HCT116 (cell line): Measurements from ENCODE around the gene RBM47. TPM values are rescaled to one million over a fixed set of nuclear protein-coding genes. Genes with fewer than 3 reads are reported as not detected.

Experiments used
- ATAC-seq: fragments of 200-7000 bp; cut with Tn5 transposase; 2 replicates; pipeline ENCODE4 v1.9.1; 2020; ENCODE audit warnings: mild to moderate bottlenecking, moderate library complexity
- BruUV-seq: library from RNA; stranded (reverse); fragments of 400-500 nt; replicated peaks from 2 replicates; lab custom pipeline; 2021; lab: Mats Ljungman, UMichigan
- CTCF ChIA-PET: fragments of 300-600 bp; sonication (Branson Sonifier 250); formaldehyde crosslinking; loops from one replicate; lab custom pipeline; 2021; ENCODE audit warnings: antibody characterized with exemption; lab: Charles Lee
- POLR2A ChIA-PET: fragments of 300-600, 350-600 bp; sonication (Branson Sonifier 250); formaldehyde crosslinking; loops from one replicate; lab custom pipeline; 2021; ENCODE audit warnings: antibody characterized with exemption; lab: Charles Lee
- RAD21 ChIA-PET, 2 experiments: fragments of 300-600 bp; sonication (Branson Sonifier 250); formaldehyde crosslinking; loops; one replicate each; lab custom pipeline; 2023; ENCODE audit warnings: low total read pairs in 2 of 2; ENCODE audit not compliant: uncharacterized antibody in 2 of 2, unreplicated experiment in 2 of 2, low non-redundant PET in 1 of 2; lab: Charles Lee
- DNase-seq: peaks from one replicate; pipeline ENCODE4 v3.0.0-alpha.2; 2010; ENCODE audit warnings: low read depth, low spot score
- H2AFZ ChIP-seq: fragments of 200-600 bp; shearing (Covaris generic), sonication (generic); 2 replicates; pipeline ENCODE4 v1.6.1; 2017; ENCODE audit warnings: low read depth, mixed run types, mixed read lengths, antibody characterized with exemption, low read length; ENCODE audit not compliant: poor library complexity, severe bottlenecking
- H3K27ac ChIP-seq: 2 replicates; pipeline ENCODE4 v1.5.1; 2012; ENCODE audit warnings: low read depth, low read length
- H3K27me3 ChIP-seq: fragments of 200-600 bp; sonication (generic); 2 replicates; pipeline ENCODE4 v1.6.1; 2016; ENCODE audit warnings: mixed run types, low read length, mixed read lengths; ENCODE audit not compliant: insufficient read depth
- H3K36me3 ChIP-seq, 2 experiments: fragments of 200-500 bp in 1 of 2; fragments of 200-600 bp in 1 of 2; sonication (Bioruptor generic) in 1 of 2; sonication (generic) in 1 of 2; 2 replicates each; pipeline versions ENCODE4 v1.5.1 to v1.6.1; 2014 to 2016; ENCODE audit warnings: low read length in 2 of 2, inconsistent platforms in 1 of 2, mixed read lengths in 1 of 2, mixed run types in 1 of 2; ENCODE audit not compliant: insufficient read depth in 2 of 2, control insufficient read depth in 1 of 2
- H3K4me1 ChIP-seq, 2 experiments: fragments of 200-600 bp in 1 of 2; sonication (generic) in 1 of 2; 2 replicates each; pipeline versions ENCODE4 v1.5.1 to v1.6.1; 2012 to 2017; ENCODE audit warnings: low read length in 2 of 2, inconsistent platforms in 1 of 2, mild to moderate bottlenecking in 1 of 2, mixed read lengths in 1 of 2, mixed run types in 1 of 2, moderate library complexity in 1 of 2; ENCODE audit not compliant: insufficient read depth in 2 of 2, control insufficient read depth in 1 of 2
- H3K4me2 ChIP-seq: fragments of 200-600 bp; sonication (generic); 2 replicates; pipeline ENCODE4 v1.6.1; 2017; ENCODE audit warnings: mixed run types, low read length, mixed read lengths
- H3K4me3 ChIP-seq, 2 experiments: fragments of 200-600 bp in 1 of 2; sonication (generic) in 1 of 2; replicated peaks in 1 of 2; 2 replicates each; pipeline ENCODE4 v1.5.1; 2011 to 2016; ENCODE audit warnings: low read length in 2 of 2, control low read depth in 1 of 2, low read depth in 1 of 2, mild to moderate bottlenecking in 1 of 2, mixed read lengths in 1 of 2, mixed run types in 1 of 2
- H3K79me2 ChIP-seq: fragments of 200-600 bp; sonication (generic); 2 replicates; pipeline ENCODE4 v1.6.1; 2017; ENCODE audit warnings: mild to moderate bottlenecking, mixed run types, low read length, moderate library complexity, mixed read lengths; ENCODE audit not compliant: insufficient read depth
- H3K9ac ChIP-seq: fragments of 200-600 bp; sonication (generic); 2 replicates; pipeline ENCODE4 v1.6.1; 2016; ENCODE audit warnings: low read length, mixed read lengths
- H3K9me2 ChIP-seq: fragments of 200-600 bp; sonication (generic), shearing (Covaris generic); 2 replicates; pipeline ENCODE4 v1.6.1; 2017; ENCODE audit warnings: mixed run types, mild to moderate bottlenecking, moderate library complexity; ENCODE audit not compliant: insufficient read depth
- H3K9me3 ChIP-seq, 2 experiments: fragments of 200-500 bp in 1 of 2; fragments of 200-600 bp in 1 of 2; sonication (Bioruptor generic) in 1 of 2; sonication (generic) in 1 of 2; 2 replicates each; pipeline ENCODE4 v1.6.1; 2014 to 2017; ENCODE audit warnings: low read length in 2 of 2, mixed read lengths in 2 of 2, inconsistent platforms in 1 of 2, low read depth in 1 of 2, mild to moderate bottlenecking in 1 of 2, mixed run types in 1 of 2, moderate library complexity in 1 of 2; ENCODE audit not compliant: control insufficient read depth in 1 of 2, insufficient read depth in 1 of 2
- H4K20me1 ChIP-seq: fragments of 200-600 bp; sonication (generic), shearing (Covaris generic); 2 replicates; pipeline ENCODE4 v1.6.1; 2017; ENCODE audit warnings: mixed run types, mild to moderate bottlenecking, moderate library complexity; ENCODE audit not compliant: insufficient read depth
- CBX3 ChIP-seq: IDR thresholded peaks from 2 replicates; pipeline ENCODE4 v1.6.1; 2012; ENCODE audit warnings: low read depth
- EGR1 ChIP-seq: IDR thresholded peaks from 2 replicates; pipeline ENCODE4 v1.6.1; 2012; ENCODE audit warnings: low read depth
- ELF1 ChIP-seq: IDR thresholded peaks from 2 replicates; pipeline ENCODE4 v1.6.1; 2012; ENCODE audit warnings: low read depth, borderline replicate concordance
- EZH2phosphoT487 ChIP-seq: fragments of 200-600 bp; IDR thresholded peaks from 2 replicates; pipeline ENCODE4 v1.6.1; 2018; ENCODE audit warnings: antibody characterized with exemption, borderline replicate concordance
- JUND ChIP-seq: IDR thresholded peaks from 2 replicates; pipeline ENCODE4 v1.6.1; 2012
- POLR2A ChIP-seq: IDR thresholded peaks from 2 replicates; pipeline ENCODE4 v1.7.0; 2011; ENCODE audit warnings: borderline replicate concordance; ENCODE audit not compliant: insufficient read depth, insufficient read length; ENCODE audit errors: extremely low read depth
- RAD21 ChIP-seq: IDR thresholded peaks from 2 replicates; pipeline ENCODE4 v1.6.1; 2012; ENCODE audit warnings: low read depth, mild to moderate bottlenecking
- SIN3A ChIP-seq: IDR thresholded peaks from 2 replicates; pipeline ENCODE4 v1.6.1; 2012; ENCODE audit warnings: low read depth
- TCF7L2 ChIP-seq: IDR thresholded peaks from 2 replicates; pipeline ENCODE4 v1.7.0; 2011; ENCODE audit warnings: borderline replicate concordance, inconsistent platforms; ENCODE audit not compliant: insufficient read depth, insufficient read length; ENCODE audit errors: extremely low read depth
- intact Hi-C: fragments of 100-400 bp; cut with micrococcal nuclease; formaldehyde crosslinking; loops from 2 replicates; pipeline ENCODE4 v1.10.0; 2022
- total RNA-seq: library from RNA; stranded (reverse); gene quantifications from one replicate; pipeline ENCODE4 v1.2.1, GENCODE V29; 2021; ENCODE audit not compliant: unreplicated experiment
- TF ChIP-seq, protein P1 (sequence below): IDR thresholded peaks from 2 replicates; pipeline ENCODE4 v1.6.1; 2012; ENCODE audit warnings: low read depth
- TF ChIP-seq, protein P2 (sequence below): IDR thresholded peaks from 2 replicates; pipeline ENCODE4 v1.6.1; 2011; ENCODE audit warnings: mild to moderate bottlenecking, low read length, moderate library complexity; ENCODE audit not compliant: insufficient replicate concordance; ENCODE audit errors: extremely low read depth

Gene RBM47
- total RNA-seq, 1 experiment from 2014 or later = 22.2 TPM

DNA sequence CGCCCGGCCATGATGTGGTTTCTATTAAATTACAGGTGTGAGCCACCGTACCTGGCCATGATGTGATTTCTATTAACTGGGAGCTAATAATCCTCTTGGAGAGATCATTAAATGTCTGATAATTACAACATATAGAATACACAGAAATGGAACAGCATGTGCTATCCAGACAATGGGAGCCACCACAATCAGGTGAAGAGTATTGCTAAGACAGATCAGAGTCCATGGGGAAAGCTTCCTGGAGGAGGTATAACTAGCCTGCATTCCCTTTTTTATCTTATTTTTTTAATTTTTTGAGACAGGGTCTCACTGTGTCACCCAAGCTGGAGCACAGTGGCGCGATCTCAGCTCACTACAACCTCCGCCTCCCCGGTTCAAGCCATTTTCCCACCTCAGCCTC lies 147.7 kb downstream of the RBM47 start:
- no peak overlapping the region for H3K4me2 ChIP-seq
- no peaks in the 10 kb centered on the region for H3K9me3 ChIP-seq
- TF ChIP-seq TCF7L2 (no peak), ELF1 (no peak), POLR2A (no peak), RAD21 (no peak), SIN3A (no peak), EZH2phosphoT487 (no peak), CBX3 (no peak), JUND (no peak), EGR1 (no peak)
- TF ChIP-seq, protein P1, sequence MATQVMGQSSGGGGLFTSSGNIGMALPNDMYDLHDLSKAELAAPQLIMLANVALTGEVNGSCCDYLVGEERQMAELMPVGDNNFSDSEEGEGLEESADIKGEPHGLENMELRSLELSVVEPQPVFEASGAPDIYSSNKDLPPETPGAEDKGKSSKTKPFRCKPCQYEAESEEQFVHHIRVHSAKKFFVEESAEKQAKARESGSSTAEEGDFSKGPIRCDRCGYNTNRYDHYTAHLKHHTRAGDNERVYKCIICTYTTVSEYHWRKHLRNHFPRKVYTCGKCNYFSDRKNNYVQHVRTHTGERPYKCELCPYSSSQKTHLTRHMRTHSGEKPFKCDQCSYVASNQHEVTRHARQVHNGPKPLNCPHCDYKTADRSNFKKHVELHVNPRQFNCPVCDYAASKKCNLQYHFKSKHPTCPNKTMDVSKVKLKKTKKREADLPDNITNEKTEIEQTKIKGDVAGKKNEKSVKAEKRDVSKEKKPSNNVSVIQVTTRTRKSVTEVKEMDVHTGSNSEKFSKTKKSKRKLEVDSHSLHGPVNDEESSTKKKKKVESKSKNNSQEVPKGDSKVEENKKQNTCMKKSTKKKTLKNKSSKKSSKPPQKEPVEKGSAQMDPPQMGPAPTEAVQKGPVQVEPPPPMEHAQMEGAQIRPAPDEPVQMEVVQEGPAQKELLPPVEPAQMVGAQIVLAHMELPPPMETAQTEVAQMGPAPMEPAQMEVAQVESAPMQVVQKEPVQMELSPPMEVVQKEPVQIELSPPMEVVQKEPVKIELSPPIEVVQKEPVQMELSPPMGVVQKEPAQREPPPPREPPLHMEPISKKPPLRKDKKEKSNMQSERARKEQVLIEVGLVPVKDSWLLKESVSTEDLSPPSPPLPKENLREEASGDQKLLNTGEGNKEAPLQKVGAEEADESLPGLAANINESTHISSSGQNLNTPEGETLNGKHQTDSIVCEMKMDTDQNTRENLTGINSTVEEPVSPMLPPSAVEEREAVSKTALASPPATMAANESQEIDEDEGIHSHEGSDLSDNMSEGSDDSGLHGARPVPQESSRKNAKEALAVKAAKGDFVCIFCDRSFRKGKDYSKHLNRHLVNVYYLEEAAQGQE = no peak
- TF ChIP-seq, protein P2, sequence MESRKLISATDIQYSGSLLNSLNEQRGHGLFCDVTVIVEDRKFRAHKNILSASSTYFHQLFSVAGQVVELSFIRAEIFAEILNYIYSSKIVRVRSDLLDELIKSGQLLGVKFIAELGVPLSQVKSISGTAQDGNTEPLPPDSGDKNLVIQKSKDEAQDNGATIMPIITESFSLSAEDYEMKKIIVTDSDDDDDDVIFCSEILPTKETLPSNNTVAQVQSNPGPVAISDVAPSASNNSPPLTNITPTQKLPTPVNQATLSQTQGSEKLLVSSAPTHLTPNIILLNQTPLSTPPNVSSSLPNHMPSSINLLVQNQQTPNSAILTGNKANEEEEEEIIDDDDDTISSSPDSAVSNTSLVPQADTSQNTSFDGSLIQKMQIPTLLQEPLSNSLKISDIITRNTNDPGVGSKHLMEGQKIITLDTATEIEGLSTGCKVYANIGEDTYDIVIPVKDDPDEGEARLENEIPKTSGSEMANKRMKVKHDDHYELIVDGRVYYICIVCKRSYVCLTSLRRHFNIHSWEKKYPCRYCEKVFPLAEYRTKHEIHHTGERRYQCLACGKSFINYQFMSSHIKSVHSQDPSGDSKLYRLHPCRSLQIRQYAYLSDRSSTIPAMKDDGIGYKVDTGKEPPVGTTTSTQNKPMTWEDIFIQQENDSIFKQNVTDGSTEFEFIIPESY = no peak
- TF ChIP-seq, all 23 proteins: peak for 0
- ChIA-PET CTCF (no interaction called here), RAD21 (no interaction called here), POLR2A (no interaction called here)
- H3K4me3 ChIP-seq = no peak overlapping the region
- peaks cover 0 to 6% of the 10 kb centered on the region in 2 experiments; a peak in 1 of 4 replicates for H3K4me1 ChIP-seq
- no peaks in the 10 kb centered on the region for H3K36me3 ChIP-seq
- H3K27me3 ChIP-seq = no peaks in the 10 kb centered on the region
- DNase-seq = no peak
- no peaks in the 10 kb centered on the region for H3K9me2 ChIP-seq
- no peak overlapping the region for H3K9ac ChIP-seq
- no peak overlapping the region for H3K27ac ChIP-seq
- no peaks in the 10 kb centered on the region for H3K79me2 ChIP-seq
- no peak overlapping the region for H2AFZ ChIP-seq
- BruUV-seq = no TSS peak
- intact Hi-C loops = no loop called here
- H4K20me1 ChIP-seq = no peaks in the 10 kb centered on the region
- no peak for ATAC-seq
